LNCAP (cell line): ENCODE results near the gene ING4.

Source experiments
- TF ChIP-seq, protein P1 (sequence below): fragments of 450-650 bp; IDR thresholded peaks from 2 replicates; pipeline ENCODE4 v1.5.1; 2017; ENCODE audit warnings: mild to moderate bottlenecking

ING4 gene

DNA sequence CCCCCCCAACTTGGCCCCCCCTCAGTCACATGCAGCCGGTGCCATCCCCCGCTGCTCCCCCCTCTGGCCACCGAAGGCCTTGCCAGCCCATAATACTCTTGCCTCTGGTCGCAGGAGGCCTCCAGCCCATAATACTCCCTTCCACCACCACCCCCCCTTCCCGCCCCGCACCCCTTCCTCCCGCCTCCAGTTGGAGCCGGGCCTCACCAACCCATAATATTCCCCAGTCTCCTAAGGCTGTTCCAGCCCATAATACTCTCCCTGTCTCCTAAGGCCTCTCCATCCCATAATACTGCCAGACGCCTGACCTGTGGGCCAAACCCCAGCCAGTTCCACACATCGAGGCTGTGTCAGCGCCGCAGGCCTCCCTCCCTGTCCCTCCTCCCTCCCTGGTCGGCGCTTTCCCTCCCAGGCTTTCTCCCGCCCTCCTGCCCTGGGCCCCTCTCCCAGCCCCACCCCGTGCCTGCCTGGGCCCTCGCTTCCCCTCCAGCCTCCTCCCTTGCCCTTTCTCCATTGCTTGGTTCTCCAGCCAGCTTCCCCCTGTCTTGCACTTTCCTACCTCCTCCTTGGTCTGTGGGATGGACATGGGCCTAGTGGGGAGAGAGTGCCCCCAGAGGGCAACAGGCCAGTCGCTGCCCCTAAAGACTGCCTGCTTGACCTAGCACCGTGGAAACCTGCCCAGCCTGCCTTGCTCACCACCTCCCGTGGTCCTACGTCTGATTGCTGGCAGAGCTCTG, 49.0 kb downstream of the ING4 start:
- TF ChIP-seq, protein P1, sequence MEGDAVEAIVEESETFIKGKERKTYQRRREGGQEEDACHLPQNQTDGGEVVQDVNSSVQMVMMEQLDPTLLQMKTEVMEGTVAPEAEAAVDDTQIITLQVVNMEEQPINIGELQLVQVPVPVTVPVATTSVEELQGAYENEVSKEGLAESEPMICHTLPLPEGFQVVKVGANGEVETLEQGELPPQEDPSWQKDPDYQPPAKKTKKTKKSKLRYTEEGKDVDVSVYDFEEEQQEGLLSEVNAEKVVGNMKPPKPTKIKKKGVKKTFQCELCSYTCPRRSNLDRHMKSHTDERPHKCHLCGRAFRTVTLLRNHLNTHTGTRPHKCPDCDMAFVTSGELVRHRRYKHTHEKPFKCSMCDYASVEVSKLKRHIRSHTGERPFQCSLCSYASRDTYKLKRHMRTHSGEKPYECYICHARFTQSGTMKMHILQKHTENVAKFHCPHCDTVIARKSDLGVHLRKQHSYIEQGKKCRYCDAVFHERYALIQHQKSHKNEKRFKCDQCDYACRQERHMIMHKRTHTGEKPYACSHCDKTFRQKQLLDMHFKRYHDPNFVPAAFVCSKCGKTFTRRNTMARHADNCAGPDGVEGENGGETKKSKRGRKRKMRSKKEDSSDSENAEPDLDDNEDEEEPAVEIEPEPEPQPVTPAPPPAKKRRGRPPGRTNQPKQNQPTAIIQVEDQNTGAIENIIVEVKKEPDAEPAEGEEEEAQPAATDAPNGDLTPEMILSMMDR, result no peak

DNA sequence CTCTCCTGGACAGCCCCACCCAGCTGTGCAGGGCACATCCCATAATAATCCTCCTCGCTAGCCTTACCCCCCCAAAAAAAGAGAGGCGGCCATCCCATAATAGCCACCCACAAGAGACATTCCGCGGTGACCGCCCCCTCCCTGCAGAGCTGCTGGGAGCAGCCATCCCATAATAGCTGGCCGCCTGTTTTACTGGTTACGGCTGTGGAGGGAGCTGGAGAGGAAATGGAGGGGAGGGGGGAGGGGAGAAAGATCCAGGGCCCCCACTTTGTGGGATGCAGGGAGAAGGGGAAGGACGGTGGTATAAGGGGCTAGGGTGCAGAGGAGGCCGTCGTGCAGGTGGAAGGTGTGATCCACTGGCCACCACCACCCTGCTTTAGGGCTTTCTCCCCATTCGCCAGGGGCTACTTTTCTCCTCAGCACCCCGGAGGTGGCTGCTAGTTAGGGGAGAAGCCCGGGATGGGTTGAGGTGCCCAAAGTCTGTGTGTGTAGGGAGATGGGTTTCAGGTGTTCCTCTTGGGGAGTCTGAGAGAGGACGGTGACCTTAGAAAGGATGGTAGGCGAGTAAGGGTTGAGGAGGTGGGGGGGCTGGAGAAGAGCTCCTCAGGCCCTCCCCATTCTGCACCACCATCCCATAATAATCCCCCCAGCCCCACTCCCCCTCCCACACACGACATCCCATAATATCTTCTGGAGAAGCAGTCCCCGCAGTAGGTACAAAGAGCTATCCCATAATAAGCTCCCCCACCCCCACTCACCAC, 49.7 kb downstream of the ING4 start:
- TF ChIP-seq, protein P1, result no peak

DNA sequence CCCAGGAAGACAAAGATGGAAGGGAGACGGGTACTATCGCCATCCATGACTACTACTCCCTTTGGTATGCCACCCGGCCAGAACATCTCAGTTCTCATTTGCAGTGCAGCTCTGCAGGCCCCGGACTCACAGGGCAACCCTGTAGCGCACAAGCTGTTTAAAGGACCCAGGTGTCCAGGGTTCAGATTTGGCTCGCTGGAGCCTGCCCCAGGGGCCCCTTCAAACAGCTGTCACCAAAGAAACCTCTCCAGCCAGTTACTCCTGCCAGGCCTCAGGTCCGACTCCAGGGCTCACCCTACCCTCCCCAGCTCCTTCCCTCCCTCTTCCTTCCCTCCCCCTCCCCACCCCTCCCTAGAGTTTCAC, 50.3 kb downstream of the ING4 start:
- TF ChIP-seq, protein P1, result no peak

DNA sequence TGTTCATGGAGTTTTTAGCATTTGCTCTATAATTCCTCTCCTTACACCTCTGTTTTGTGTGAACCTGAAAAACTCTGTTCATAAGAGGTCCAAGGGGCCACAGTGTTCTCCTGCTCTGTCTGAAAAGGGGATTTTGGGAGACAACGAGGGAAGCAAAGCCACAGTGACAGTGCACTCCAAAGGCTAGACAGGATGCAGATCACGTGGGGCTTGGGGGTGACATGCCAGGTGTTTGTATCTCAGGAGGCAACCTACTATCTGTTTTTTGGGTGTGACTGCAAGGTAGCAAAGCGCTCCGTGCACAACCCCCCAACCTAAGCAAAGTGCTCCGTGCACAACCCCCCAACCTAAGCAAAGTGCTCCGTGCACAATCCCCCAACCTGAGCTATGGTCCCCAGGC, 50.7 kb downstream of the ING4 start:
- TF ChIP-seq, protein P1, result no peak

DNA sequence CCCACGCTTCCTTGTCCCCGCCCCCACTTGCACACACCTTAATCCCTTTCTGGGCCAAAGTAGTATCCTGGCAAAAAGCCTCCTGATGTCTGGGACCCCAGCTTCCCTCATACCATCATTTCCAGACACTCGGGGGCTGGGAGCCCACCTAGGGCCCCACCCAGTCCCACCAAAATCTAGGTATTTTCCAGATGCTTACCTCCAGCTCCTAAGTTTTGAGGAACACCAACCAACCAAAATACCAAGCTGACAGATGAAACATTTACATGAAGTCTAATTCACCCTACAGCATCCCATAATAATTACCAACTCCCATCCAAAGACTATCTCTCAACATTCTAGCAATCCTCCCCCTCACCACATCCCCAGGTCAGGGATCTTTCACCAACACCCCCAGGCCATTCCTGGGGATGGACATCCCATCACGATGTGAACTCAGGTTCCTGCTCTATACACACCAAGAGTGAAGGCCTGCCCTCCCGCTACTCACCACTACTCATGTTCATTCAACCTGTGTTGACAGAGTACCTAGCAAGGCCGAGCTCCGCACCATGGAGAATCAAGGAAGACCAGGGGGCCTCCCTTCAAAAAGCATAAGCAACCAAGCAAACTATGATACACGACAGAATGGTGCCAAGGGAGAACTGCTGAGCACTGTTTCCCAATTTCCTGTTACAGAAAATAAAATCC, 54.2 kb downstream of the ING4 start:
- TF ChIP-seq, protein P1, result no peak

DNA sequence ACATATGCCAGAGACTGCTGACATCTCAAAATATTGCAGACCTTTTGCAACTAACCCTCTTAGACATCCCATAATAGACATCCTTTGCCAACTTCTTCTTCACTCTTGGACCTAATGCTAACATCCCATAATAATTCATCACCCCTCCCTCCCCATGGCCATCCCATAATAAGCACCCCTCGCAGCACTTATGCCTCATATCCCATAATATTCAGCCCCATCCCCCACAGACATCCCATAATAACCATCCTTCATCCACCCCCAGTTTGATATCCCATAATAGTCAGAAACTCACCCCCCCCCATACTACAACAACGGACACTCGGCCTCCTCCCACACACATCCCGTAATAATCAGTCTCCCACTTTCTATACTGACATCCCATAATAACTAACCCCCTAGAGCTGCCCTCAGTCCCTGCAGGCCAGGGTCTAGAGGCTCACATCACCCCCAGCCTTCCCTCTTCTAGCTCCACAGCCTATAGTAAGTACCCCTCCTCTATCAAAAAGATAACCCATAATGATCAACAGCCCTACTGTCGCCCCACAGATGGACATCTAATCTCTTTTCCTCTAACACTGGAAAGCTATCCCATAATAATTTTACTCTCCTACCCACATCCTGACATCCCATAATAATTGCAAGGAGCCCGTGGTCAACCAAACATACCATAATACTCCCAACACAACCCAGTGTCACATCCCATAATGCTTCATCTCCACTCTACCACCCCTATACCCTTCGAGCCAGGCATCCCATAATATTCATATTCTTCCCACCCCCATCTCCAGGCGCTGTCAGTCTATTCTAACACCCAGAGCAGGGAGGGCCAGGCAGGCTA, 54.9 kb downstream of the ING4 start:
- TF ChIP-seq, protein P1, result no peak
